ENCODE results near the gene GNB2. TPM values are rescaled to one million over a fixed set of nuclear protein-coding genes. Genes with fewer than 3 reads are reported as not detected.

The GNB2 gene
- total and polyA plus RNA-seq, 2 of the 13 experiments (the other 11 are each of a cell fraction or from before 2014, with no cell fraction given): 48.3 to 67.1 TPM

- no peak for TF ChIP-seq ZNF615 (CRISPR knock-in tag; IDR thresholded peaks at IDR 0.05; ENCODE audit: borderline replicate concordance)
- TF ChIP-seq HNRNPLL (IDR thresholded peaks at IDR 0.05; ENCODE audit: low read depth, low read length, poor library complexity, severe bottlenecking): peak; percentile 8
- no peak for TF ChIP-seq ZNF160 (CRISPR knock-in tag; IDR thresholded peaks at IDR 0.05)
- TF ChIP-seq KLF12 (CRISPR knock-in tag; IDR thresholded peaks at IDR 0.05; ENCODE audit: borderline replicate concordance): no peak
- TF ChIP-seq, protein P1, sequence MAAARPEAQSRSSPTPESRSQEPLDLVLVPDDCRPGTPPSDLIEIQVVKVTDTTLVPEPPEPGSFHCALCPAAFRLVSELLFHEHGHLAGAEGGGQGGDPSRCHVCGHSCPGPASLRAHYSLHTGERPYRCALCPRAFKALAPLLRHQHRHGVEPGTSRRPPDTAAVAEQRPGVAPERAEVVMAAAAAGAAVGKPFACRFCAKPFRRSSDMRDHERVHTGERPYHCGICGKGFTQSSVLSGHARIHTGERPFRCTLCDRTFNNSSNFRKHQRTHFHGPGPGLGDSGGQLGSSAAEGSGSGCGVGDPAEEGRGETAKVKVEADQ (CRISPR knock-in tag; IDR thresholded peaks at IDR 0.05; ENCODE audit: borderline replicate concordance): no peak
- no peak for TF ChIP-seq LRRFIP1 (CRISPR knock-in tag; conservative IDR thresholded peaks at IDR 0.05)
- no peak for TF ChIP-seq ZNF224 (CRISPR knock-in tag; IDR thresholded peaks at IDR 0.05)
- no peak for TF ChIP-seq RXRA (CRISPR knock-in tag; IDR thresholded peaks at IDR 0.05)
- TF ChIP-seq, protein P2, sequence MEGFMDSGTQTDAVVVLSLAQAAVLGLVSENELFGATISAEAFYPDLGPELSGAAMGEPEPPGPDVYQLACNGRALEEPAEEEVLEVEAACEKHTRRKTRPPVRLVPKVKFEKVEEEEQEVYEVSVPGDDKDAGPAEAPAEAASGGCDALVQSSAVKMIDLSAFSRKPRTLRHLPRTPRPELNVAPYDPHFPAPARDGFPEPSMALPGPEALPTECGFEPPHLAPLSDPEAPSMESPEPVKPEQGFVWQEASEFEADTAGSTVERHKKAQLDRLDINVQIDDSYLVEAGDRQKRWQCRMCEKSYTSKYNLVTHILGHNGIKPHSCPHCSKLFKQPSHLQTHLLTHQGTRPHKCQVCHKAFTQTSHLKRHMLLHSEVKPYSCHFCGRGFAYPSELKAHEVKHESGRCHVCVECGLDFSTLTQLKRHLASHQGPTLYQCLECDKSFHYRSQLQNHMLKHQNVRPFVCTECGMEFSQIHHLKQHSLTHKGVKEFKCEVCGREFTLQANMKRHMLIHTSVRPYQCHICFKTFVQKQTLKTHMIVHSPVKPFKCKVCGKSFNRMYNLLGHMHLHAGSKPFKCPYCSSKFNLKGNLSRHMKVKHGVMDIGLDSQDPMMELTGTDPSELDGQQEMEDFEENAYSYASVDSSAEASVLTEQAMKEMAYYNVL (CRISPR knock-in tag; IDR thresholded peaks at IDR 0.05; ENCODE audit: borderline replicate concordance): no peak
- no peak for TF ChIP-seq SIN3A (IDR thresholded peaks at IDR 0.05; ENCODE audit: borderline replicate concordance, low read depth, low read length)
- TF ChIP-seq KMT2A (CRISPR knock-in tag; IDR thresholded peaks at IDR 0.05): peak; percentile 10; the same call in 1 of the 2 replicates
- TF ChIP-seq ZNF24 (IDR thresholded peaks at IDR 0.05): no peak
- TF ChIP-seq ZBTB4 (CRISPR knock-in tag; IDR thresholded peaks at IDR 0.05; ENCODE audit: borderline replicate concordance): no peak
- TF ChIP-seq, protein P3, sequence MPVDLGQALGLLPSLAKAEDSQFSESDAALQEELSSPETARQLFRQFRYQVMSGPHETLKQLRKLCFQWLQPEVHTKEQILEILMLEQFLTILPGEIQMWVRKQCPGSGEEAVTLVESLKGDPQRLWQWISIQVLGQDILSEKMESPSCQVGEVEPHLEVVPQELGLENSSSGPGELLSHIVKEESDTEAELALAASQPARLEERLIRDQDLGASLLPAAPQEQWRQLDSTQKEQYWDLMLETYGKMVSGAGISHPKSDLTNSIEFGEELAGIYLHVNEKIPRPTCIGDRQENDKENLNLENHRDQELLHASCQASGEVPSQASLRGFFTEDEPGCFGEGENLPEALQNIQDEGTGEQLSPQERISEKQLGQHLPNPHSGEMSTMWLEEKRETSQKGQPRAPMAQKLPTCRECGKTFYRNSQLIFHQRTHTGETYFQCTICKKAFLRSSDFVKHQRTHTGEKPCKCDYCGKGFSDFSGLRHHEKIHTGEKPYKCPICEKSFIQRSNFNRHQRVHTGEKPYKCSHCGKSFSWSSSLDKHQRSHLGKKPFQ (CRISPR knock-in tag; IDR thresholded peaks at IDR 0.05; ENCODE audit: insufficient replicate concordance): peak; percentile 5
- TF ChIP-seq ZNF724P (CRISPR knock-in tag; IDR thresholded peaks at IDR 0.05; ENCODE audit: borderline replicate concordance): no peak
- TF ChIP-seq MTA3 (CRISPR knock-in tag; IDR thresholded peaks at IDR 0.05): no peak
- no peak for TF ChIP-seq ERF (CRISPR knock-in tag; IDR thresholded peaks at IDR 0.05)
- no peak for TF ChIP-seq ZNF253 (CRISPR knock-in tag; IDR thresholded peaks at IDR 0.05; ENCODE audit: borderline replicate concordance)
- TF ChIP-seq GATAD1 (CRISPR knock-in tag; IDR thresholded peaks at IDR 0.05): no peak
- TF ChIP-seq RELA (CRISPR knock-in tag; IDR thresholded peaks at IDR 0.05): no peak
These were observed 46.7 kb downstream of the GNB2 start, which contains the start of gene EPO (continued) for GRCh38 chr7:100720279-100720670.
